ENCODE results near the gene AIPL1. TPM values are rescaled to one million over a fixed set of nuclear protein-coding genes. Genes with fewer than 3 reads are reported as not detected.

Gene AIPL1
- total RNA-seq, 2 experiments from 2014 or later = not detected

DNA sequence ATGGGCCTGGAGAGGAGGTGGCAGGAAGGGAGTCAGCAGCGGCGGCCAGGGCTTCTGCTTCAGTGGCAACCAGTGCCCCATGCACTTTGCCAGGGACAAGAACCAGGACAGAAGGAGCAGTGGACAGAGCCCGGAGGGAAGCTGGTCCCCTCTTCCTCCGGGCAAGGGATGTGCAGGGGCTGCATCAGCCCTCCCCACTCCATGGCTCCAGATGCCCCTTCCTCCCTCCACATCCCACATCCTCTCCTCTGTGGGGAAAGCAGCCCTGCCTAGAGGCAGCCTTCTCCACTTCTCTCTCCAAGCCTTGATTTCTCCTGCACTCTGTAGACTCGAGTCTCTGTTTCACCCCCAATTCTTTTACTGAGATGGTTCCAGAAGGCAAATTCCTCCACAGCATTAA lies 50.4 kb downstream of the AIPL1 start:
- Histone ChIP-seq H3K9me3 (ENCODE audit: control insufficient read depth in 1 of 2, insufficient read depth in 1 of 2, low read length in 2 of 2) (no peaks in the 10 kb centered on the region), H3K27me3 (ENCODE audit: control insufficient read depth in 1 of 2, insufficient read depth in 2 of 2, low read length in 2 of 2) (peaks cover 6 to 13% of the 10 kb centered on the region in 2 experiments), H3K4me1 (ENCODE audit: insufficient read depth, low read length) (no peaks in the 10 kb centered on the region), H3K36me3 (ENCODE audit: insufficient read depth, low read length) (no peaks in the 10 kb centered on the region), H3K27ac (ENCODE audit: low read depth in 1 of 2, low read length in 2 of 2) (no peak overlapping the region), H3K4me3 (ENCODE audit: low read length) (no peak overlapping the region)
- DNase-seq = no peak
- TF ChIP-seq, protein P1, sequence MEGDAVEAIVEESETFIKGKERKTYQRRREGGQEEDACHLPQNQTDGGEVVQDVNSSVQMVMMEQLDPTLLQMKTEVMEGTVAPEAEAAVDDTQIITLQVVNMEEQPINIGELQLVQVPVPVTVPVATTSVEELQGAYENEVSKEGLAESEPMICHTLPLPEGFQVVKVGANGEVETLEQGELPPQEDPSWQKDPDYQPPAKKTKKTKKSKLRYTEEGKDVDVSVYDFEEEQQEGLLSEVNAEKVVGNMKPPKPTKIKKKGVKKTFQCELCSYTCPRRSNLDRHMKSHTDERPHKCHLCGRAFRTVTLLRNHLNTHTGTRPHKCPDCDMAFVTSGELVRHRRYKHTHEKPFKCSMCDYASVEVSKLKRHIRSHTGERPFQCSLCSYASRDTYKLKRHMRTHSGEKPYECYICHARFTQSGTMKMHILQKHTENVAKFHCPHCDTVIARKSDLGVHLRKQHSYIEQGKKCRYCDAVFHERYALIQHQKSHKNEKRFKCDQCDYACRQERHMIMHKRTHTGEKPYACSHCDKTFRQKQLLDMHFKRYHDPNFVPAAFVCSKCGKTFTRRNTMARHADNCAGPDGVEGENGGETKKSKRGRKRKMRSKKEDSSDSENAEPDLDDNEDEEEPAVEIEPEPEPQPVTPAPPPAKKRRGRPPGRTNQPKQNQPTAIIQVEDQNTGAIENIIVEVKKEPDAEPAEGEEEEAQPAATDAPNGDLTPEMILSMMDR (IDR thresholded peaks at IDR 0.05) = no peak
- CTCF ChIA-PET = no interaction called here
- no peaks in the 10 kb centered on the region for H3K9me3 Mint-ChIP-seq
- no peak overlapping the region for H3K27ac Mint-ChIP-seq
- H3K27me3 Mint-ChIP-seq = peaks cover 35% of the 10 kb centered on the region
- H3K4me3 Mint-ChIP-seq = no peak overlapping the region
- intact Hi-C loops (cut with DNase I, micrococcal nuclease) = no loop called here
- H3K36me3 Mint-ChIP-seq (ENCODE audit: low read depth) = no peaks in the 10 kb centered on the region
- no peak for ATAC-seq (ENCODE audit: poor library complexity)
- H3K4me1 Mint-ChIP-seq (ENCODE audit: low read depth) = no peaks in the 10 kb centered on the region
- POLR2A ChIA-PET = no interaction called here

DNA sequence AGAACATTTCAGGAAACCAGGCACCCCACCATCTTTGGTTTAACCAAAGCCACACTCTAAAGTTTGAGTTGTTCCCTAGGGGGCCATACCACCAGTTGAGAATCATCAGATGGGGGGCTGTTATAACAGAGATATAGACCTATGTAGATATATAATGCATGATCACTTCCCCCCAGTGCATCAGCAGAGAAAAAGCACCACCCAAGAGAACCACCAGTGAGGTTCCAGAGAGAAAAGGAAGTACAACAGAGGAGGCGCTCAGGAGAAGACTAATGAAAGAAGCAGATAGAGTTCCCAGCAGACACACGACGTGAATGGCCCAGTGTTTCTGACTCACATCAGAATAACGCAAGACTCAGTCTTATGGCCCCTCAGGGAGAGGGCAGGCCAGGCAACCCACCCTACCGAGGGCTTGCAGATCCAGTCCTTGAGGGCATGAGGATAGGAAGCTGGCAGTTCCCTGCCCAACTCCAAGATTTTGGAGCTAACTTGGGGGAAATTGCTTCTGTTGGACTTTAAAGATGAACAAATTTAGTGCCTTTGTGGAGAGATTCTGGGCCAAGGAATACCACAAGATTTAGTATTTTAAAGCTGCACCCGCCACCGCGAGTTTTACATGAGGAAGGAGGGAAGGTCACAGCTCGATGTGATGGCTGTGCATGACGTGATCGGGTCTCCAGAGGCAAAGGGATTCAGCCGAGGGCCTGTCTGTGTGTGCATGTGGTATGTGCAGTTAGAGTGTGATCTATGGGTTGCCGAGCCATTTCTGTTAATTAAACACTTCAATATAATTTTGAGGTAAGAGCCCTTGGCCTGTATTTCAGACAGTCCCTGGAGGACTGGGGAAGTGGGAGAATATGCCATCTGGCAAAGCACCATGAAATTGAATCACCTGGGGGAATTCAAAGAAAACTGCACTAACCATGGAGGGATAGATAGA lies 53.1 kb downstream of the AIPL1 start:
- POLR2A ChIA-PET = no interaction called here
- peaks cover 42% of the 10 kb centered on the region for H3K27me3 Mint-ChIP-seq
- H3K4me1 ChIP-seq (ENCODE audit: insufficient read depth, low read length) = no peaks in the 10 kb centered on the region

DNA sequence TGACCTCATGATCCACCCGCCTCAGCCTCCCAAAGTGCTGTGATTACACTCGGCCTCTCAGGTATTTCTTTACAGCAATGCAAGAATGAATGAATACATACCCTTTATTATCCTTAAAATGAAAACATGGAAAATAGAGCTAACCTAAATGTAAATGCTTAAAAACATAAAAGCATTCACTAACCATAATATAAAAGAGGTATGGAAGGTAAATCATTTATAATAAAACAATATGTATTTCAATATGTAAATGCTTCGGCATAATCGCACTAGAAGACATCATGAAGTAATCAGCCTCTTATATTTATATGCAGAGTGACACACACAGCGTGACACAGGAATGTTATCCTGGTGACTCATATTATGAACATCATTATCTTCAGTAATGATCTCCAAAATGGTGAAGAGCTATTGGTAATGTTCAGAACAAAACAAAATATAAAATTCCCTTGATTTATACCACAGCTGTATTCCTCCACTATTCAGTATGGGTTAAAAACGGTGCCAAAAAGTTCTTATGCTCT lies 53.9 kb downstream of the AIPL1 start:
- no peak overlapping the region for H3K4me3 ChIP-seq (ENCODE audit: low read length)
- H3K4me1 ChIP-seq (ENCODE audit: insufficient read depth, low read length) = no peaks in the 10 kb centered on the region
- ATAC-seq (ENCODE audit: poor library complexity) (no peak), DNase-seq (no peak)
- no peak overlapping the region for H3K4me3 Mint-ChIP-seq
- no peaks in the 10 kb centered on the region for H3K36me3 Mint-ChIP-seq (ENCODE audit: low read depth)
- H3K27ac Mint-ChIP-seq = no peak overlapping the region
- CTCF ChIA-PET = no interaction called here
- no peak overlapping the region for H3K27ac ChIP-seq (ENCODE audit: low read depth in 1 of 2, low read length in 2 of 2)
- H3K9me3 Mint-ChIP-seq = peaks cover 7% of the 10 kb centered on the region
- H3K27me3 Mint-ChIP-seq = peaks cover 35% of the 10 kb centered on the region
- no peaks in the 10 kb centered on the region for H3K36me3 ChIP-seq (ENCODE audit: insufficient read depth, low read length)
- intact Hi-C loops (cut with DNase I, micrococcal nuclease) = no loop called here
- H3K4me1 Mint-ChIP-seq (ENCODE audit: low read depth) = no peaks in the 10 kb centered on the region
- TF ChIP-seq, protein P1 (IDR thresholded peaks at IDR 0.05) = no peak
- POLR2A ChIA-PET = no interaction called here
- peaks cover 11 to 15% of the 10 kb centered on the region in 2 experiments for H3K27me3 ChIP-seq (ENCODE audit: control insufficient read depth in 1 of 2, insufficient read depth in 2 of 2, low read length in 2 of 2)
- peaks cover 0 to 5% of the 10 kb centered on the region in 2 experiments for H3K9me3 ChIP-seq (ENCODE audit: control insufficient read depth in 1 of 2, insufficient read depth in 1 of 2, low read length in 2 of 2)

More for the DNA sequence above, 53.1 kb downstream of the AIPL1 start:
- TF ChIP-seq, protein P1 (IDR thresholded peaks at IDR 0.05) = no peak
- intact Hi-C loops (cut with DNase I, micrococcal nuclease) = no loop called here
- Mint-ChIP-seq H3K9me3 (peaks cover 7% of the 10 kb centered on the region), H3K4me1 (ENCODE audit: low read depth) (no peaks in the 10 kb centered on the region), H3K36me3 (ENCODE audit: low read depth) (no peaks in the 10 kb centered on the region), H3K4me3 (no peak overlapping the region), H3K27ac (no peak overlapping the region)
- DNase-seq (no peak), ATAC-seq (ENCODE audit: poor library complexity) (no peak)
- Histone ChIP-seq H3K4me3 (ENCODE audit: low read length) (no peak overlapping the region), H3K27me3 (ENCODE audit: control insufficient read depth in 1 of 2, insufficient read depth in 2 of 2, low read length in 2 of 2) (peaks cover 11 to 13% of the 10 kb centered on the region in 2 experiments), H3K9me3 (ENCODE audit: control insufficient read depth in 1 of 2, insufficient read depth in 1 of 2, low read length in 2 of 2) (peaks cover 0 to 5% of the 10 kb centered on the region in 2 experiments), H3K27ac (ENCODE audit: low read depth in 1 of 2, low read length in 2 of 2) (no peak overlapping the region), H3K36me3 (ENCODE audit: insufficient read depth, low read length) (no peaks in the 10 kb centered on the region)
- CTCF ChIA-PET = no interaction called here

All from CD4-positive, alpha-beta T cell (primary cell).